HG02642 (cell line): ENCODE measurements around the gene GPR137B.

ENCODE experiments used
- ATAC-seq: cut with Tn5 transposase; IDR thresholded peaks from one replicate; pipeline ENCODE4 v1.9.1; 2021; ENCODE audit warnings: mild to moderate bottlenecking; ENCODE audit not compliant: unreplicated experiment, poor library complexity

GPR137B gene

GRCh38 chr1:236235116-236235515 lies 92.8 kb downstream of the GPR137B start:
- no peak for ATAC-seq

GRCh38 chr1:236239092-236239585 lies 96.8 kb downstream of the GPR137B start:
- no peak for ATAC-seq

GRCh38 chr1:236240675-236241074 lies 98.3 kb downstream of the GPR137B start:
- ATAC-seq = no peak

GRCh38 chr1:236242568-236242967 lies 100.2 kb downstream of the GPR137B start:
- ATAC-seq = no peak

- no peak for ATAC-seq
These were observed 104.9 kb downstream of the GPR137B start for GRCh38 chr1:236247286-236247685.

GRCh38 chr1:236251587-236251986 lies 109.2 kb downstream of the GPR137B start:
- no peak for ATAC-seq

- no peak for ATAC-seq
These were observed 110.8 kb downstream of the GPR137B start for GRCh38 chr1:236253119-236253518.

- ATAC-seq = no peak
These were observed 111.7 kb downstream of the GPR137B start for GRCh38 chr1:236253918-236254637.

- ATAC-seq = no peak
These were observed 114.9 kb downstream of the GPR137B start for GRCh38 chr1:236257216-236257615.

- no peak for ATAC-seq
These were observed 115.8 kb downstream of the GPR137B start for GRCh38 chr1:236258114-236258622.
